H1 (cell line): ENCODE measurements around the gene INAFM2.

Experiments
- JUND ChIP-seq: IDR thresholded peaks from 2 replicates; pipeline ENCODE4 v1.6.1; 2011; ENCODE audit warnings: mild to moderate bottlenecking, improper control_type of control experiment, low read length
- POLR2A ChIP-seq, 2 experiments: IDR thresholded peaks; 1 replicate in 1 of 2; 2 replicates in 1 of 2; pipeline ENCODE4 v1.6.1; 2011; ENCODE audit warnings: low read depth in 2 of 2, low read length in 2 of 2, mild to moderate bottlenecking in 2 of 2; ENCODE audit errors: control extremely low read depth in 1 of 2

GRCh38 chr15:40320409-40320808, 3.1 kb upstream of the INAFM2 start:
- TF ChIP-seq POLR2A (IDR thresholded peaks at IDR 0.05; ENCODE audit: control extremely low read depth in 1 of 2, low read depth in 2 of 2, low read length in 2 of 2) (no peak), JUND (no peak)
